Vagina (tissue), 2 donors: ENCODE results near the gene CRACR2B.

ENCODE experiments used
- POLR2A ChIP-seq, 2 donors: fragments of 450-650 bp; IDR thresholded peaks; one replicate each; pipeline ENCODE4 v1.6.1; 2017; ENCODE audit warnings: antibody characterized with exemption in 2 of 2, mild to moderate bottlenecking in 2 of 2, moderate library complexity in 2 of 2
- POLR2AphosphoS5 ChIP-seq, 2 donors: sonication (generic); formaldehyde crosslinking; IDR thresholded peaks; one replicate each; pipeline ENCODE4 v1.9.0; 2017; ENCODE audit warnings: antibody characterized with exemption in 2 of 2, mild to moderate bottlenecking in 2 of 2, low read depth in 1 of 2; ENCODE audit not compliant: insufficient read depth in 1 of 2
- TF ChIP-seq, protein P1 (sequence below), 3 experiments: fragments of 450-650 bp in 2 of 3; fragments of 200-600 bp in 1 of 3; sonication (generic) in 1 of 3; IDR thresholded peaks; one replicate each; pipeline ENCODE4 v1.5.1; 2017 to 2019; ENCODE audit warnings: antibody characterized with exemption in 3 of 3, mild to moderate bottlenecking in 2 of 3, moderate library complexity in 2 of 3

DNA sequence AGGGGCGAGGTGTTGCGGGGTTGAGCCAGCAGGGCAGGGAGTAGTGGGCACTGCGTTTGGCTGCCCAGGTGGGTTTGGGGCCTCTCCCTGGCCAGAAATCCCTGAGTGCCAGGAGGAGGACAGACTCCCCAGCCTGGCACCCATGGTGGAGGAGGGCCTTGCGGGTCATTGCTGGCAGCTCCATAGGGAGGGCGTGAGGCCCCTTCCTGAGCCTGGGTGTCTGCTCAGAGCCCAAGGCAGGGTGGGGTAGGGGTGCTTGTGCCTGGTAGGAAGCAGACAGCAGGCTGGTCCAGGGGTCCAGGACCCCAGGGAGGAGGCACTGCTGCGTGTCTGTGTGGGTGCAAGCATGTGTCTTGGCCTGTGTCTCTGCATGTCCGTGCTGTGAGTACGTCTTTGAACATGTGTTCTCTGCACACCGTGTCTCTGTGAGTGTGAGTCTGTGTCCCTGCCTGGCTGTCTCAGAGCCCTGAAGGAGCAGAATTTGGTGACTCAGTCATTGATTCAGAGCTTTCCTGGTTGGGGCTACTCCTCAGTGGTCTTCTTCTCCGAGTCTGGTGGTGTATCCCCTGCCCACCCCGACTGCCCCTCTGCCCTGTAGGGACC lies 18.9 kb downstream of the CRACR2B start:
- TF ChIP-seq POLR2A (IDR thresholded peaks at IDR 0.05) (no peak), POLR2AphosphoS5 (IDR thresholded peaks at IDR 0.05; ENCODE audit: insufficient read depth in 1 of 2, low read depth in 1 of 2) (no peak)
- TF ChIP-seq, protein P1, sequence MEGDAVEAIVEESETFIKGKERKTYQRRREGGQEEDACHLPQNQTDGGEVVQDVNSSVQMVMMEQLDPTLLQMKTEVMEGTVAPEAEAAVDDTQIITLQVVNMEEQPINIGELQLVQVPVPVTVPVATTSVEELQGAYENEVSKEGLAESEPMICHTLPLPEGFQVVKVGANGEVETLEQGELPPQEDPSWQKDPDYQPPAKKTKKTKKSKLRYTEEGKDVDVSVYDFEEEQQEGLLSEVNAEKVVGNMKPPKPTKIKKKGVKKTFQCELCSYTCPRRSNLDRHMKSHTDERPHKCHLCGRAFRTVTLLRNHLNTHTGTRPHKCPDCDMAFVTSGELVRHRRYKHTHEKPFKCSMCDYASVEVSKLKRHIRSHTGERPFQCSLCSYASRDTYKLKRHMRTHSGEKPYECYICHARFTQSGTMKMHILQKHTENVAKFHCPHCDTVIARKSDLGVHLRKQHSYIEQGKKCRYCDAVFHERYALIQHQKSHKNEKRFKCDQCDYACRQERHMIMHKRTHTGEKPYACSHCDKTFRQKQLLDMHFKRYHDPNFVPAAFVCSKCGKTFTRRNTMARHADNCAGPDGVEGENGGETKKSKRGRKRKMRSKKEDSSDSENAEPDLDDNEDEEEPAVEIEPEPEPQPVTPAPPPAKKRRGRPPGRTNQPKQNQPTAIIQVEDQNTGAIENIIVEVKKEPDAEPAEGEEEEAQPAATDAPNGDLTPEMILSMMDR (IDR thresholded peaks at IDR 0.05): no peak
